H9 (cell line): ENCODE measurements around the gene IL17RA. TPM values are rescaled to one million over a fixed set of nuclear protein-coding genes. Genes with fewer than 3 reads are reported as not detected.

Source experiments
- DNase-seq: peaks from one replicate; pipeline ENCODE4 v3.0.0-alpha.2; 2017
- H2AFZ ChIP-seq: one replicate; pipeline ENCODE4 v1.6.1; 2013; ENCODE audit warnings: mild to moderate bottlenecking, low read length, control low read depth, moderate library complexity
- H2AK5ac ChIP-seq: 2 replicates; pipeline ENCODE4 v1.6.1; 2013; ENCODE audit warnings: low read length, control low read depth, mixed read lengths; ENCODE audit not compliant: insufficient read length
- H2BK120ac ChIP-seq: one replicate; pipeline ENCODE4 v1.6.1; 2013; ENCODE audit warnings: low read depth, mild to moderate bottlenecking, low read length, control low read depth, inconsistent platforms; ENCODE audit not compliant: poor library complexity, severe bottlenecking
- H2BK12ac ChIP-seq: 2 replicates; pipeline ENCODE4 v1.6.1; 2013; ENCODE audit warnings: low read length, control low read depth, mixed read lengths, low read depth; ENCODE audit not compliant: insufficient read length
- H2BK15ac ChIP-seq: 2 replicates; pipeline ENCODE4 v1.6.1; 2013; ENCODE audit warnings: low read depth, low read length, control low read depth
- H2BK20ac ChIP-seq: one replicate; pipeline ENCODE4 v1.6.1; 2013; ENCODE audit warnings: low read depth, mild to moderate bottlenecking, low read length, control low read depth, inconsistent platforms; ENCODE audit not compliant: poor library complexity, severe bottlenecking
- H2BK5ac ChIP-seq: 2 replicates; pipeline ENCODE4 v1.6.1; 2013; ENCODE audit warnings: low read length, control low read depth, mixed read lengths; ENCODE audit not compliant: insufficient read length
- H3K14ac ChIP-seq: 2 replicates; pipeline ENCODE4 v1.6.1; 2013; ENCODE audit warnings: low read length, control low read depth; ENCODE audit not compliant: insufficient read depth
- H3K18ac ChIP-seq: 2 replicates; pipeline ENCODE4 v1.6.1; 2013; ENCODE audit warnings: low read depth, mild to moderate bottlenecking, mixed read lengths, low read length, control low read depth; ENCODE audit not compliant: insufficient read length
- H3K23ac ChIP-seq: 2 replicates; pipeline ENCODE4 v1.6.1; 2013; ENCODE audit warnings: low read length, control low read depth, mixed read lengths, low read depth; ENCODE audit not compliant: insufficient read length
- H3K23me2 ChIP-seq: 2 replicates; pipeline ENCODE4 v1.6.1; 2013; ENCODE audit warnings: low read depth, mild to moderate bottlenecking, mixed read lengths, low read length, control low read depth; ENCODE audit not compliant: insufficient read length, poor library complexity, severe bottlenecking
- H3K27ac ChIP-seq: 2 replicates; pipeline ENCODE4 v1.5.1; 2013; ENCODE audit warnings: low read length, control low read depth, mixed read lengths, low read depth; ENCODE audit not compliant: insufficient read length
- H3K27me3 ChIP-seq: 2 replicates; pipeline ENCODE4 v1.6.1; 2013; ENCODE audit warnings: low read length, control low read depth, inconsistent platforms; ENCODE audit not compliant: insufficient read depth
- H3K4ac ChIP-seq: 2 replicates; pipeline ENCODE4 v1.6.1; 2013; ENCODE audit warnings: low read depth, mild to moderate bottlenecking, control low read depth, inconsistent platforms, low read length, moderate library complexity
- H3K4me1 ChIP-seq: 2 replicates; pipeline ENCODE4 v1.6.1; 2013; ENCODE audit warnings: low read length, control low read depth, inconsistent platforms; ENCODE audit not compliant: insufficient read depth
- H3K4me2 ChIP-seq: 2 replicates; pipeline ENCODE4 v1.6.1; 2013; ENCODE audit warnings: low read length, control low read depth, mixed read lengths; ENCODE audit not compliant: insufficient read length, insufficient read depth
- H3K56ac ChIP-seq: 2 replicates; pipeline ENCODE4 v1.6.1; 2013; ENCODE audit warnings: low read depth, mild to moderate bottlenecking, mixed read lengths, low read length, control low read depth; ENCODE audit not compliant: insufficient read length
- H3K79me1 ChIP-seq: 2 replicates; pipeline ENCODE4 v1.6.1; 2013; ENCODE audit warnings: low read depth, mild to moderate bottlenecking, moderate library complexity, low read length, control low read depth, inconsistent platforms; ENCODE audit not compliant: insufficient read depth, poor library complexity, severe bottlenecking
- H3K79me2 ChIP-seq: 2 replicates; pipeline ENCODE4 v1.6.1; 2013; ENCODE audit warnings: low read length, control low read depth, inconsistent platforms; ENCODE audit not compliant: insufficient read depth
- H3K9ac ChIP-seq: 2 replicates; pipeline ENCODE4 v1.6.1; 2013; ENCODE audit warnings: low read length, control low read depth, mixed read lengths; ENCODE audit not compliant: insufficient read length; ENCODE audit errors: extremely low read depth
- H3K9me3 ChIP-seq: one replicate; pipeline ENCODE4 v1.6.1; 2013; ENCODE audit warnings: low read depth, low read length, inconsistent platforms; ENCODE audit not compliant: control insufficient read depth
- H3T11ph ChIP-seq: one replicate; pipeline ENCODE4 v1.6.1; 2013; ENCODE audit warnings: mild to moderate bottlenecking, low read length, control low read depth, inconsistent platforms
- H4K20me1 ChIP-seq: one replicate; pipeline ENCODE4 v1.6.1; 2013; ENCODE audit not compliant: control insufficient read depth, insufficient read length, insufficient read depth
- H4K5ac ChIP-seq: 2 replicates; pipeline ENCODE4 v1.6.1; 2013; ENCODE audit warnings: low read depth, mild to moderate bottlenecking, mixed read lengths, low read length, control low read depth; ENCODE audit not compliant: insufficient read length
- H4K8ac ChIP-seq: replicated peaks from 2 replicates; pipeline ENCODE4 v1.6.1; 2013; ENCODE audit warnings: low read length, control low read depth, mixed read lengths, low read depth; ENCODE audit not compliant: insufficient read length
- H4K91ac ChIP-seq: 2 replicates; pipeline ENCODE4 v1.6.1; 2013; ENCODE audit warnings: low read depth, mild to moderate bottlenecking, moderate library complexity, mixed read lengths, low read length, control low read depth; ENCODE audit not compliant: insufficient read length
- H3K27ac Mint-ChIP-seq, 3 experiments: 2 replicates in 2 of 3; 3 replicates in 1 of 3; pipeline ENCODE4 v1.8.0; 2020 to 2021; ENCODE audit warnings: mixed read lengths in 3 of 3, mild to moderate bottlenecking in 1 of 3, moderate library complexity in 1 of 3
- H3K27me3 Mint-ChIP-seq: 2 replicates; pipeline ENCODE4 v1.8.0; 2021; ENCODE audit warnings: low read depth, mild to moderate bottlenecking, moderate library complexity, mixed read lengths
- H3K36me3 Mint-ChIP-seq, 3 experiments: 2 replicates in 2 of 3; 3 replicates in 1 of 3; pipeline ENCODE4 v1.8.0; 2020 to 2021; ENCODE audit warnings: low read depth in 3 of 3, mixed read lengths in 3 of 3; ENCODE audit not compliant: insufficient read depth in 1 of 3
- H3K4me1 Mint-ChIP-seq, 2 experiments: 2 replicates each; pipeline ENCODE4 v1.8.0; 2020; ENCODE audit warnings: mixed read lengths in 2 of 2
- H3K4me3 Mint-ChIP-seq, 2 experiments: 2 replicates in 1 of 2; 3 replicates in 1 of 2; pipeline ENCODE4 v1.8.0; 2020 to 2021; ENCODE audit warnings: mild to moderate bottlenecking in 2 of 2, mixed read lengths in 2 of 2, moderate library complexity in 1 of 2
- H3K9me3 Mint-ChIP-seq, 2 experiments: 2 replicates in 1 of 2; 3 replicates in 1 of 2; pipeline ENCODE4 v1.8.0; 2020; ENCODE audit warnings: mild to moderate bottlenecking in 2 of 2, mixed read lengths in 2 of 2, moderate library complexity in 1 of 2
- WGBS: extraction: QIAGEN DNeasy Blood & Tissue Kit; methylation state at CpG from one replicate; pipeline ENCODE4 v1.1.7; 2013; ENCODE audit warnings: missing lambda C conversion rate, low lambda C conversion rate, mixed read lengths; ENCODE audit not compliant: insufficient read length; ENCODE audit errors: extremely low coverage; 5-methylcytosine and 5-hydroxymethylcytosine counted together
- total RNA-seq: library from RNA; stranded (reverse); gene quantifications from 2 replicates; pipeline ENCODE4 v1.2.1, GENCODE V29; 2021
- TF ChIP-seq, protein P1 (sequence below): fragments of 200-600 bp; sonication (generic); conservative IDR thresholded peaks from 3 replicates; pipeline ENCODE4 v1.8.0; 2021; ENCODE audit warnings: antibody characterized with exemption, mild to moderate bottlenecking

The IL17RA gene
- total RNA-seq, 1 experiment from 2014 or later = 12.4 TPM

DNA sequence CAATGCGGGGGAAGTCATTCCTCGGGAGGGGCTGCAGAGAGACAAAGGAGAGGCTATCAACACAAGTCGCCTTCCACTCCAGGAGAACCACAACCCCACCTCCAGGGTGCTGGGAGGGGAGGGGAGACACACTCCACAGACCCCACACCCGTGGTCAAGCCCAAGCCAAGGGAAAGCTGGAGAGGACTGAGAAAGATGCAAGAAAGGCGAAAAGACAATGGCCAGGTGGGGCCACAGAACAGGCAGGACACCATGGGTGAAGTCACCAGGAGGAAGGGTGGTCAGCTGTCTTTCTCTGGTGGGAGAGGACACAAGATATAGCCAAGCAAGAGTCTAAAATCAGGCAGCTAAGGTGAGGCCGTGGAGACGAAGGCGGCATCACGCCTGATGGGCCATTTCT lies 58.3 kb downstream of the IL17RA start:
- H3K27me3 Mint-ChIP-seq = no peaks in the 10 kb centered on the region
- Histone ChIP-seq H2BK20ac (no peak overlapping the region), H3K9me3 (no peaks in the 10 kb centered on the region), H3K4ac (no peak overlapping the region), H3K56ac (no peak overlapping the region), H2BK5ac (no peak overlapping the region), H4K8ac (no peak overlapping the region), H2BK15ac (no peak overlapping the region), H3K27ac (no peak overlapping the region), H4K5ac (no peak overlapping the region), H3K79me2 (peaks cover 2% of the 10 kb centered on the region; the same call in 1 of the 2 replicates), H3K23me2 (no peaks in the 10 kb centered on the region), H2BK120ac (no peak overlapping the region), H2AFZ (no peak overlapping the region), H3K79me1 (no peaks in the 10 kb centered on the region), H2BK12ac (no peak overlapping the region), H3K4me1 (no peaks in the 10 kb centered on the region), H3K27me3 (no peaks in the 10 kb centered on the region), H3K18ac (no peak overlapping the region), H4K20me1 (no peaks in the 10 kb centered on the region), H3K23ac (no peak overlapping the region), H3K4me2 (no peak overlapping the region), H3K14ac (no peak overlapping the region), H2AK5ac (no peak overlapping the region), H3K9ac (no peak overlapping the region), H4K91ac (no peak overlapping the region), H3T11ph (no peak overlapping the region)
- TF ChIP-seq, protein P1, sequence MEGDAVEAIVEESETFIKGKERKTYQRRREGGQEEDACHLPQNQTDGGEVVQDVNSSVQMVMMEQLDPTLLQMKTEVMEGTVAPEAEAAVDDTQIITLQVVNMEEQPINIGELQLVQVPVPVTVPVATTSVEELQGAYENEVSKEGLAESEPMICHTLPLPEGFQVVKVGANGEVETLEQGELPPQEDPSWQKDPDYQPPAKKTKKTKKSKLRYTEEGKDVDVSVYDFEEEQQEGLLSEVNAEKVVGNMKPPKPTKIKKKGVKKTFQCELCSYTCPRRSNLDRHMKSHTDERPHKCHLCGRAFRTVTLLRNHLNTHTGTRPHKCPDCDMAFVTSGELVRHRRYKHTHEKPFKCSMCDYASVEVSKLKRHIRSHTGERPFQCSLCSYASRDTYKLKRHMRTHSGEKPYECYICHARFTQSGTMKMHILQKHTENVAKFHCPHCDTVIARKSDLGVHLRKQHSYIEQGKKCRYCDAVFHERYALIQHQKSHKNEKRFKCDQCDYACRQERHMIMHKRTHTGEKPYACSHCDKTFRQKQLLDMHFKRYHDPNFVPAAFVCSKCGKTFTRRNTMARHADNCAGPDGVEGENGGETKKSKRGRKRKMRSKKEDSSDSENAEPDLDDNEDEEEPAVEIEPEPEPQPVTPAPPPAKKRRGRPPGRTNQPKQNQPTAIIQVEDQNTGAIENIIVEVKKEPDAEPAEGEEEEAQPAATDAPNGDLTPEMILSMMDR = no peak
- H3K4me1 Mint-ChIP-seq = no peaks in the 10 kb centered on the region
- peaks cover 26 to 72% (median 45%) of the 10 kb centered on the region in 3 experiments for H3K36me3 Mint-ChIP-seq
- no peak overlapping the region for H3K4me3 Mint-ChIP-seq
- no peak for DNase-seq
- peak overlapping the region in 1 of 3 experiments; percentile 86; a peak in 1 of 7 replicates for H3K27ac Mint-ChIP-seq
- WGBS = no CpG with 5 or more reads among the region's 9 CpGs
- no peaks in the 10 kb centered on the region for H3K9me3 Mint-ChIP-seq
